Activated CD8-positive, alpha-beta memory T cell treated with anti-CD3 and anti-CD28 coated beads for 24 hours (primary cell): ENCODE results near the gene CDC37L1.

Experiments used
- DNase-seq: peaks from one replicate; pipeline ENCODE4 v3.0.0-alpha.2; 2020

Gene CDC37L1

DNA sequence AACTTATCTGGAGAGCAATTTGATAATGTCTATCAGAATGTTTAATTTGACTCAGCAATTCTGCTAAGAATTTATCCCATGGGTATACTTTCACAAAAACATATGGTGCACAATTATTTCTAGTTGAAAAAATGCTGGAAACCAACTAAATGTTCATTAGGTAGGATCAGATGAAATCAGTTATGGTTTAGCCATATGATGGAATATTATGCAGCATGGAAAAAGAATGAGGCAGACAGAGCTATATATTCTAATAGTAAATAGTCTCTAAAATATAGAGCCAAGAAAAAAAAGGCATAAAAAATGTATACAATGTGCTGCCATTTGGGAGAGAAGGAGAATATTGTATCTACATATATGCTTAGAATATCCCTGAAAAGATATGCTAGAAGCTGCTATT lies 9.5 kb upstream of the CDC37L1 start:
- DNase-seq, result no peak

DNA sequence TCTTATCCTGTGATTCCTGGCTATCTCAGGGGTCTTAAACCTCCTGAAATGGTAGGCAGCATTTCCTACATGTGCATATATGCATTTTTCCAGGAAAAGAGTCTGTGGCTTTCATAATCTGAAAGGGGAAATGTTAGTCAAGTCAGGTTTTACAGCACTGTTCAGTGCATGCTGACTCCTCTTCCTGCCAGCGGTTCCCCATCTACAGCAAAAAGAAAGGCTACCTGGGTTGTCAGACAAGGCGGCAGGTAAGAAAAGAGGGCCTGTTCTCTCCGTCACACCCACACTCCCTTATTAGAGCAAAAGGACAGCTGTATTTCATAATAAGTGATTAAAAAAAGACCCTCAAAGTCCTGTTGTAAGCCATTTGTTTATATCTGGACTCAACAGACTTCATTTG lies 8.8 kb upstream of the CDC37L1 start:
- DNase-seq, result no peak

DNA sequence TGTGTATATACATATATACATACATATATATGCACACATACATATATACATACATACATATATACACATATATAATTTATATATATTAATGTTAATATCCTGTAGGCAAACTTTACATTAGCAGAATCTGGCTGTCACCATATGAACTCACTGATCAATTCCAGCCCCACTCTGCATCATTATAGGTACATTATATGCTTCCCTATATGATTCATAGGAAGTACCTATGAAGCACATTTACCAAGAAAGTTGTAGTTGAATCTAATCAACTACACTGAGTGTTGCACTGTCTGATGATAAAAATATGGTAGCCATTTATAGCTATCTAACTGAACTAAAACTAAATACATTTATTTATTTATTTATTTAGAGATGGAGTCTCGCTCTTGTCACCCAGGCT lies 7.6 kb upstream of the CDC37L1 start:
- no peak for DNase-seq

DNA sequence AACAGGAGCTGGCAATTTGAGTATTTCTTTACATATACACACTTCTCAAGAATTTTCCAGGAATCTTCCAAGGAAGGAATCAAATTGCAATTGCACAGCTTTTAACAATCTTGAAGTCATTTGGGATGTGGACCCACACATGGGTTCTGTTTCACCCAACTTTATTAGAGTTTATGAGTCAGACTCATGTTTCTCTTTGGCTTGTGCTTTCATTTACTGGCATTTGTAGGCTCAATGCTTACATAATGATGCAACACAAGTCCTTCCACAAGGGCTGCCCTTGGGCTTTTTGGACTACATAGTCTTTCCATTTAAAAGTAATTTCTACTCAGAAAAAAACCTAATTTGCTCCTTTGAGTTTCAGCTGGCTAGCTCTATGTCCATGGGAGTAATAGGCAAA lies 4.6 kb upstream of the CDC37L1 start:
- DNase-seq, result no peak

DNA sequence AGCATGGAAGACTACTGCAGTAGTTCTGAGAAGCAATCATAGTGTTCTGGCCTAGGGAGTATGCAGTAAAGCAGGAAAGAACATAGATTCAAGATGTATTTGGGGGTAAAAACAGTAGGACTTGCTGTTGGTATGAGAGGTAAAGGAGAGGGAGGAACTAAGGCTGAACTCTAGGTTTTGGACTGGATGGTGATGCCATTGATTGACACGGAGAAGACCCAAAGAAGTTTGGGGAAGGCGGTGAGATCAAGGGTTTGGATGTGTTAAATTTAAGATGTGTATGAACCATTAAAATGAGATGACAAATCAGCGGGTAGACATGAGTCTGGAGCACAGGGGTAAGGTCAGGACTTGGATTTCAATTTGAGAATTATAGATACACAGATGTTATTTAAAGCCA lies 2.0 kb upstream of the CDC37L1 start:
- DNase-seq, result no peak

DNA sequence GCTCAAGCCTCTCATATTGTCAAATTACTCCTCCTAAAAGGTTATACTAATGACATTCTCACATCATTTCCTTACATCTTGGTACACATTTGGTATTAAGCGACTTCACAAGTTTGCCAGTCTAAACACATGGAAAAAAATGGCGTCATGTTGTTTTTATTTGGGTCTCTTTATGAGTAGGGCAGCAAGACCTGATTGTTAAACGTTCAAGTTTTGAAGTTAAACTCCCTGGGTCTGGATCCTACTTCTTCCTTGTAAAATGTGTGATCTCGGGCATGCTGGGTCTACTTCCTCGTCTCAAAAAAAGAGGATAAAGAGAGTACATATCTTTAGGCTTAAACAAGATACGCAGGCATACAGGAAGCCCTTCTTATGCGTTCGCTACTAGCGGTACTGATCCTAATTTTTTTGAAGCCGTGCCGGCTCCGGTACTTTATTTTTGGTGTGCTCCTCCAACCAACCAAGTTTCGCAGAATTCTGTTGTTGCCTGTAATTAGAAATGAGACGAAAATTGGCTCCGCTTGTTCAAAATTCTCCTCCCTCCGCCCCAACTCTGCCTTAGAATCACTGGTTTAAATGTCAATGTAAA lies 596 bp upstream of the CDC37L1 start:
- no peak for DNase-seq

DNA sequence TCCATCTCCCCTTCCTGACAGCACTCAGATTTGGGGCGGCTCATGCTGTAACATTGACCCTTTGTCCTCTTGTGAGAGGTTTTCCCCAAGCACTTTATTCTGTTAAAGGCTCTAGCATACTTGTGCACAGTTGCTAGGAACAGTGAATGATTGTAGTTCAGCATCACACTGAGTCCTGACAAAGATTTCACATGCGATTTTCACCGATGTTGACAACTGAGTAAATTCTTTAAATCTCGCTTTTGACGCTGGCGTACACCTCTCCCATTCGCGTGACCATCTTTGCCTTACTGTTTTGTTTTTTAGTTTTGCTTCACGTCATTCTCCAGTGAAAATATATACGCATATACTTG lies 780 bp downstream of the CDC37L1 start:
- DNase-seq, result no peak

DNA sequence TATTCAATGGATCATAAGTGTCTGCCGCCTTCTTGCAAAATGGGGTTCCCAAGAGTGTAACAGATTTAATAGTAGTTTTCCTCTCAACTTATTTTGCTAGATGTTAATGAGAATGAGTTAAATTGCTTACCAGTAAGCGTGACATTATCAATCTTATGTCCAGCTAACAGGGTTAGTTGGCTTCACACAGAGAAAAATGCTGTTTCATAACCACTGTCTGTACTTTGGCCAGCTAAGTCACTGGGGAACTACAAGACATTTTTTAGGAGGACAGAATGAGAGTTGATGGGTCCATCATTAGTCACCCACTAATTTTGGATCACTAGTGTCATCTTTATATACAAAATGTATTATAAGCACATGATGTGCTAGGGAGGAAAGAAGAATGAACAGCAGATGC lies 1.4 kb downstream of the CDC37L1 start:
- no peak for DNase-seq

DNA sequence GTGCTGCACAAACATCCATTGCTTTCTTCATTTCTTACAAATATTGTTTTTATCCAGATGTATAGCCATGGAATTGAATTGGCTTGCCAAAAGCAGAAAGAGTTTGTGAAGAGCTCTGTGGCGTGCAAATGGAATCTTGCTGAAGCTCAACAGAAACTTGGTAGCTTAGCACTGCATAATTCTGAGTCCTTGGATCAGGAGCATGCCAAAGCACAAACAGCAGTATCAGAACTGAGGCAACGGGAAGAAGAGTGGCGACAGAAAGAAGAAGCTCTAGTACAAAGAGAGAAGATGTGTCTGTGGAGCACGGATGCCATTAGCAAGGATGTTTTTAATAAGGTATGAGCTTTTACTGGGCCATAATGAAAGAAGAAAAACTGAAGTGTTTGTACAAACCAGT lies 5.5 kb downstream of the CDC37L1 start:
- no peak for DNase-seq

DNA sequence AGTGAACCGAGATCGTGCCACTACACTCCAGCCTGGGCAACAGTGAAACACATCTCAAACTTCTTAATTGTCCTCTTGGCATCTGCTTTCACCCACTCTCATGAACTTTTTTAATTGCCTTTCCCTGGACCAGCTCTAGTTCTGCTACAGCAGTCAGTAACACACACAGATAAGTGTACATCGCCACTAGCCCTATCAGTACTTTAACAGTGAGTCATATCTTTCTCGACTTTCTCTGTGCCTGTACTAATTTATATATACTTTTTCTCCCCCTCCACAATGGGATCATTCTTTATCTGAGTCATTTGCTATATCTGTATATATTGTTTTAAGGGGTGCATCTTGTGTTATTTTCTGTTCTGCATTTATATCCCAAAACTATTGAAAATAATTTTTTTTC lies 6.7 kb downstream of the CDC37L1 start:
- DNase-seq, result no peak

DNA sequence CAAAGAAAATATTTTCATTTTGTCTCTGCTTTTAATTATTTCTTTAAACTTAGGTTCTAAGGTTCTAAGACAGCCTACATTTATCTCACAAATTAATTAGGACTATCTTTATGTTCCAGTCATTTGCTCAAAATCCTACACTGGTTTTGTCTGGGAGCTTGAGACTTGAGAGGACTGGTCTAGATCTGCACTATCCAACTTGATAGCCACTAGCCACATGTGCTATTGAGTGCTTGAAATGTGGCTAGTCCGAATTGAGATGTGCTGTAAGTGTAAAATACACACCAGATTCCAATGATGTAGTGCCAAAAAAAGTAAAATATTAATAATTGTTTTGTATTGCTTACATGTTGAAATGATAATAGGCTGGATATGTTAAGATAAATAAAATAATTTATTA lies 7.2 kb downstream of the CDC37L1 start:
- DNase-seq, result no peak

DNA sequence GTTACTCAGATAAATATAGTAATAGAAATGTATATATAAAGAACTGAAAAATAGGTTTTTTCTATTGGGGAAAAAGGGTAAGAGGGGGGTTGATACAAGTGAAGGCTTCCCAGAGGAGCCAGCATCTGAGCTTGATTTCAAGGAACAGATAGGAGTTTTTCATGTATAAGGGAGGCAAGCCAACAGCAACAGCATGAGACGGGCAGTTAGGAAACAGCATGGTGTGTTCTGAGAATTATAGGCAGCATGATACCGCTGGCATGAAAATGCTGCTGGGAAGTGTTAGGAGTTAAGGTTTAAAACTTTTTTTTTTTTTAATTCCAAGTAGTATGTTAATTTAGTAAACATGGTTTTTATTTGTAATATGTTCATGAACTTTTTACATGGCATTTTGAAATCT lies 9.7 kb downstream of the CDC37L1 start:
- DNase-seq, result no peak

DNA sequence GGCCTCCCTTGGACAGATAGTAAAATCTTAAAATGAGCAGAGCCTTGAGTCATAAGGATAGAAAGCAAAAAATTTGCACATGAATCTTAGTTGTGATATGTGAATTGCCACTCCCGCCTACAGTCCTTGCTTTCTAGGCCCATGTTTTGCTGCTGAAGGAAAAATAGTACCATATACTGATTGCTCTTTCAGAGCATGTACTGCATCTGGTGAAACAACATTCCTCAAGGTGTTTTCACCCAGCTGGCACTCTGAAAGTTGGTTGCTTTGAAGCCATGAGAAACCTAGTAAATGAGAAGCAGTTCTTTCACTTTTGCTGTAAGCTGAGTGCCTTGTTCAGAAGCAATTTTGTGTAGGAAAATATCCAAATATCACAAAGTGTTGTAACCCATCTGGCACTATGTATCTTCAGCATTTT lies 10.3 kb downstream of the CDC37L1 start:
- DNase-seq, result no peak

DNA sequence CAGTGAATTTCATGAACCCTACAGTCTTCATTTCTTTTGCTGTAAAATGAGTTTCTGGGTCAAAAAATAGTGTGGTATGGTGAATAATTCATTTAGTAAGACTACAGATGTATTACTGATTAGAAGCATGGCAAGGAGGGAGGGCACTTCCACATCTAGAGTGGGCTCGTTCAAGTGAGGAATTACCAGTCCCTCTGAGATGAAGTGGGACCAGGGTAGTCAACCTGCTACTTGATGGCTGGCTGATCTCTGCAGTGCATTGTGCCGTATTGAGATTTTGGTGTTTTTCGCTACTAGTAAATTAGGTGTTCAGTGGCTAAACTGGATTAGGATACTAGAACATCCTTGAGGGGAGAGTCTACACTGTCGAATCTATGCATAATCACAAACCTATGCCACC lies 10.8 kb downstream of the CDC37L1 start:
- no peak for DNase-seq

DNA sequence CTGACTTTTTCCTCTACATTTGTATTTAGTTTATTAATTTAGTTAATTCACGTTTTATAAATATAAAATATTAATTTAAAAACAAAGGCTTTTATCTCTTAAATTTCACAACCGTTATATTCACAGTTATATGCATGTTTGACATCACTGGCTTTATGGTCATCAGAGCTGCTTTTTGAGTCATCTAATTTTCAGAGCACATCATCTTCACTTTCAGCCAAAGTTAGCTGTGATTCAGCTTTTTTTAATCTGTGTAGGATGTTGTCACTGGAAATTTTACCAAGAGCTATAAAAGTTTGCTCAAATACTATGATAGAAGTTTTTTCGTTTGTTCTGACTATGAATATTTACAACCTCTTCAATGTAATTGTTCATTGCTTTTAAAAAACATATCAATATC lies 12.4 kb downstream of the CDC37L1 start:
- DNase-seq, result no peak

DNA sequence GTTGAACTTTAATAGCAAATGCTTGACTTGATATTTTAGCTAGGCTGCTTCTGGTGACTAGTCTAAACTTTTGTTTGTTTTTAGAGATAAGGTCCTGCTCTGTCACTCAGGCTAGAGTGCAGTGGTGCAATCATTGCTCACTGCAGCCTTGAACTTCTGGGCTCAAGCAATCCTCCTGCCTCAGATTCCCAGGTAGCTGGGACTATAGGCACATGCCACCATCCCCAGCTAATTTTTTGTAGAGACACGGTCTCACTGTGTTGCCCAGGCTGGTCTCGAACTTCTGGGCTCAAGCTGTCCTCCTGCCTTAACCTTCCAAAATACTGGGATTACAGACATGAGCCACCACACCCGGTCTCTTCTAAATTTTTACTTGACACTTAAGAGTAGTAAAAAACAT lies 20.7 kb downstream of the CDC37L1 start:
- DNase-seq, result no peak

DNA sequence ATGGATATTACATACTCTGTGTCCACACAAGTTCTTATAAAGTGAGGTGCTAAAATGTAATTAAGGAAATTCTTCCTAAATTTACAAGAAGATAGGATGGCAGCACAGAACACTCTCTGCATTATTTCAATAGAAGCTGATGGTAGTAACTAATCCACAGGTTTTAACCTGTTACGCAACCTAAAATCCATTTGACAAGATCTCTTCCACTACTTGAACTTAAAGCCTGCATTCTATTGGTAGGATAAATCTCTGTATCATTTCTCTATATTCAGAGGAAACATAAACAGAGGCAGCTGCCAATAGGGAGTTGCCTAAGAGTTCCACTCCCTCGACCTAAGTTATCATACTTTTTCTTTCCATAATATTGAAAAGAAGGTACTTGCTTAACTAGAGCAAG lies 21.6 kb downstream of the CDC37L1 start:
- no peak for DNase-seq

DNA sequence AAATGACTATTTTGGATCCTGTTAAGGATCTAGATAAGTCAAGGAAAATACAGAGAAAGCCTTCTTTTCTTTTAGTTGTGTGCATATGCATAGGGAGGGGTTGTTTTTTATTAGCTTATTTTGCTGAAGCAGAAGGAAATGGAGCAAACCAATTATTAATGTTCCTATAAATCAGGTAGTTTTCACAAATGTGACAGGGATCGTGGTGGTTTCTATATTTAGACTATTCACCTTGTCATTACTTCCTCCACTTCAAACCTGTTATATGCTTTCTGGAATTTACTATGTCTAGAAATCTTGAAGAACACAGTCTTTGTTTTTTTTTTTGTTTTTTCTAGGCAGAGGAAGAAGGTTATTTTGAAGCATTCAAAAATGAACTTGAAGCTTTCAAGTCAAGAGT lies 22.2 kb downstream of the CDC37L1 start:
- no peak for DNase-seq

DNA sequence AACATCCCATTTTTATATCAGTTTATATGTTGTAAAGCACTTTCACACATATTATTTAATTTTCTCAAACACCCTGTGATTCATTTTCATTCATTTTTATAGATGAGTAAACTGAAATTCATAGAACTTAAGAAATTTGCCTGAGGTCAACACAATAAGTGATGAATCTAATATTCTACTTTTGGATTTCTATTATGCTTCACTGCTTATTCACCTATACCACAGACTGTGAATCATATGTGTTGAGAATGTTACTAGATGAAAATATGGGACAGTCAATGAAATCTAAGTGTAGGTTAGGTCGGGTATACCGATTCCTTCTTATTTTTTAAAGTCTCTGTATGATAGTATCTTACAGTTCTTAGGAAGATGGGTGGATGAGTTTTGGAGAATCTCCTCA lies 24.8 kb downstream of the CDC37L1 start:
- DNase-seq, result no peak

DNA sequence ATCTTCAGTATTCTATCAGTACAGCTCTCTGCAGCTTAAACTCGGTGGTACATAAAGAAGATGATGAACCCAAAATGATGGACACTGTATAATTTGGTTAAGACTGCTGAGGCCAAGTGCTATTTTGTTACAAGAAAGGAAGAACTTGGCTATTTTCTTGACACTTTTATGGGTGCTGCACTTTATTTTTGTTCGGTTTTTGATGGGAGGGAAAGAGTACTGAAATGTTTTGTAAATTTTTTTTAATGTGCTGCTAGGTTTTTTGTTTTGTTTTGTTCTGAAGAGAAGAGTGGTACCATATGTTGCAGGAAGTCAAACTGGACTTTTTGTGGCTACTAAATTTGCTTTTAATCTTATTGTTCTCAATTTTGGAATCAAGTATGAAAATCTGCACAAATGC lies 26.7 kb downstream of the CDC37L1 start:
- no peak for DNase-seq

DNA sequence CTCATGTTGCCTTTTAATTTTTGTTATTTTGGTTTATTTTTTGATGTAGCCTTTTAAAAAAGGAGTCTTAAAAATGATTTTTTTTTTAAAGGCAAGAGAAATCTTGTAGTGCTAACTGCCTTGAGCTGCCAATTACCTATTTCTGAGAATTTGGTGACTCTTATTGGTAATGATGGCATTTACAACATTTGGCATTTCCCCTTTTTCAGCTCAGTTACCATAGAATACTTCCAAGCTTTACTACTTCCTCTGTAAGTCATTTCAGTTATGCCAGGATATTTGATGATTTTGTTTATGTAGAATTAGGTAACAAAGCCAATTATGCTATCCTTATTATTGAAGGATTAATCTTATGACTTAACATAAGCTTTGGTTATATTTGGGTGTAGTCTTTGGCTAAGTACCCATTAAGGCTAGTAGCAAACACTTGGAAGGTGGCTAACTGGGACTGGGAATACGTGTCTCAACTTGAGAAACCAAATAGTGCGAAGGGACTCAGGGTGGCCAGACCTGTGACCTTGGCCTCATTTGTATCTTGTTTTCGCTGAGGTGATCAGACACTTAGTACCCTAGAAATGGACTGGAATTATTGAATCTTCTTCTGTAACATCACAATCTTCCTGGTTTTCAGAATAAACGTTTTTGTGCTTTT lies 27.7 kb downstream of the CDC37L1 start:
- DNase-seq, result no peak

DNA sequence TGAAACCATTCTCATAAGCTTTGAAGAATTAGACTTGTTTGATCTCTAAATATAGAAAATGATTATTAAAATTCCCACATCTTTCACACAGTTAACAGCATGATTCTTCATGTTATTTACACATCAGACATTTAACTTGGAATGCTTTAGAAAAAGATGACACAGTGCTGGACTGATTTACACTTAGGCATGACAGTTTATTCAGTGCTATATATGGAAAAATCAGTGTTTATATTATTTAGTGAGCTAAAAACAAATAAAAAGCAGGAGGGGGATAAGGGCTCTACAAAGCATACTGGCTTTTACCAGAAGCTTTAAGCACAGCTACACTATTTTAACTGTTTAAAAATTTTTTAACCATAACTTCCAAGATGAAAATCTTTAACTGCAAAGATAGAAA lies 30.0 kb downstream of the CDC37L1 start:
- no peak for DNase-seq

DNA sequence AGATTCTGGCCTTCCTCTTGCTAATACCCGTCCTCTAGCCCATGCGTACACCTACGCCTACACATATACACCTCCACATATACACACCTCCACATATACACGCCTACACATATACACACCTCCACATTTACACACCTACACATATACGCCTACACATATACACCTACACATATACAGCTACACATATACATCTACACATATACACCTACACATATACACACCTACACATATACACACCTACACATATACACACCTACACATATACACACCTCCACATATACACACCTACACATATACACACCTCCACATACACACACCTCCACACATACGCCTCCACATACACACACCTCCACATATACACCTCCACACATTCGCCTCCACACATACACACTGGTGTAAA lies 34.5 kb downstream of the CDC37L1 start:
- no peak for DNase-seq

DNA sequence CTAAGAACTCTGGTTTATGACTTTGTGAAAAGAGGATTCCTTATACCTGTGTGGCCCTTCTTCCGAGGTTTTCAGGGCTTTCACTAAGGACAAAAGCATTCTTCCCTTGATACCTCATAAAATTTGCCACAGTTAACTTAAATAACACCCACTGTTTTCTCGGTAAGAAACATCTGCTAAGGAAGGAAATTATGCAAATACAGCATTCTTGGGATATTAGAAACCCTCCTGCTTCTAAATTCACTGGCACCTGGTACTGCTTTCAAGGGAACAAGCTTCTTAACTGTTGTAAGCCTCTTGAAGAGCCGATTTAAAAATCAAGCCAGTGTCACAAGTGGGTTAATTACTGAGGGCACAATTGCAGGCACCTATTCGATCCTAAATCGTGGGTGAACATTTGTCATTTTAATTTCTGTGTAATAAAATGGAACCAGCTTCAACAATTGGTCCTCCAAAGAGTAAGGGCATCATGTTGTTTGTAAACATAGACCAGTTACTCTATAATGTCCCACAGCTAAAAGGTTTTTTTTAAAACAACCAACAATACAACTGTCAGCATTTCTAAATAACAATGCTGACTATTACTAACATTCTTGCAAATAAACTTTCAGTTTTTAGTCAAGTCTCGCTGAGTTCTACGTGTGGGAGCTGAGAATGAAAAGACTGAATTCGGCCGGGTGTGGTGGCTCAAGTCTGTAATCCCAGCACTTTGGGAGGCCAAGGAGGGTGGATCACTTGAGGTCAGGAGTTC lies 35.1 kb downstream of the CDC37L1 start:
- DNase-seq, result no peak

DNA sequence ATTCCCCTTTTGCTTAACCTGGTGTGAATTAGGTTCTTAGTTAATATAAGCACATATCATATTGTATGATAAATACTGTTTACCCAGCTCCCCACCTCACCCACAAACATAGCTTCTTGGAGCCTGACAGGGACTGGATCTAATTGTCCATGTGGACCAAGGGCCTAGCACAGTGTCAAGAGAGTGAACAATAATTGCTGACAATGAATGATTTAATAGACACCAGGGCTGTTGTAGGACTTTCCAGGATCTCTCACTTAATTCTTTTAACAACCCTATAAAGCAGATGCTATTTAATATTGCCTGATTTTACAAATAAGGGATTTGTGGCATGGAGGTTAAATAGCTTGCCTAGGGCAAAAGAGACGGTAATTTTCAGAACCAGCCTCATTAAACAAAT lies 36.8 kb downstream of the CDC37L1 start:
- no peak for DNase-seq
